Calu3 (cell line): ENCODE results near the gene LHFPL6. TPM values are rescaled to one million over a fixed set of nuclear protein-coding genes. Genes with fewer than 3 reads are reported as not detected.

Experiments used
- BruUV-seq: library from RNA; stranded (reverse); fragments of 400-500 nt; replicated peaks from 2 replicates; lab custom pipeline; 2021; lab: Mats Ljungman, UMichigan
- CTCF ChIA-PET: fragments of 300-600 bp; sonication (Branson Sonifier 250); formaldehyde crosslinking; loops from one replicate; lab custom pipeline; 2022; ENCODE audit warnings: antibody characterized with exemption; lab: Charles Lee
- DNase-seq: peaks from one replicate; pipeline ENCODE4 v3.0.0; 2022
- H3K27ac Mint-ChIP-seq: one replicate; pipeline ENCODE4 v1.8.0; 2022; ENCODE audit warnings: mixed read lengths; ENCODE audit not compliant: unreplicated experiment
- H3K27me3 Mint-ChIP-seq: one replicate; pipeline ENCODE4 v1.8.0; 2022; ENCODE audit warnings: mixed read lengths; ENCODE audit not compliant: unreplicated experiment
- H3K36me3 Mint-ChIP-seq: one replicate; pipeline ENCODE4 v1.8.0; 2022; ENCODE audit warnings: mild to moderate bottlenecking, moderate library complexity, mixed read lengths; ENCODE audit not compliant: insufficient read depth, unreplicated experiment
- H3K4me1 Mint-ChIP-seq: one replicate; pipeline ENCODE4 v1.8.0; 2022; ENCODE audit warnings: mild to moderate bottlenecking, low read depth, mixed read lengths; ENCODE audit not compliant: unreplicated experiment
- H3K4me3 Mint-ChIP-seq: one replicate; pipeline ENCODE4 v1.8.0; 2022; ENCODE audit warnings: mild to moderate bottlenecking, low read depth, moderate library complexity, mixed read lengths; ENCODE audit not compliant: unreplicated experiment
- H3K9me3 Mint-ChIP-seq: one replicate; pipeline ENCODE4 v1.8.0; 2022; ENCODE audit warnings: low read depth, mixed read lengths; ENCODE audit not compliant: unreplicated experiment
- CTCF ChIP-seq: fragments of 200-600 bp; IDR thresholded peaks from one replicate; pipeline ENCODE4 v1.8.0; 2022; ENCODE audit warnings: antibody characterized with exemption; ENCODE audit not compliant: unreplicated experiment
- intact Hi-C: fragments of 100-400 bp; cut with micrococcal nuclease; formaldehyde crosslinking; loops from one replicate; pipeline ENCODE4 v1.10.0; 2022; ENCODE audit not compliant: unreplicated experiment
- total RNA-seq: library from RNA; stranded (reverse); gene quantifications from 2 replicates; pipeline ENCODE4 v1.2.3, GENCODE V29; 2022

LHFPL6 gene
- total RNA-seq, 1 experiment from 2014 or later: not detected

DNA sequence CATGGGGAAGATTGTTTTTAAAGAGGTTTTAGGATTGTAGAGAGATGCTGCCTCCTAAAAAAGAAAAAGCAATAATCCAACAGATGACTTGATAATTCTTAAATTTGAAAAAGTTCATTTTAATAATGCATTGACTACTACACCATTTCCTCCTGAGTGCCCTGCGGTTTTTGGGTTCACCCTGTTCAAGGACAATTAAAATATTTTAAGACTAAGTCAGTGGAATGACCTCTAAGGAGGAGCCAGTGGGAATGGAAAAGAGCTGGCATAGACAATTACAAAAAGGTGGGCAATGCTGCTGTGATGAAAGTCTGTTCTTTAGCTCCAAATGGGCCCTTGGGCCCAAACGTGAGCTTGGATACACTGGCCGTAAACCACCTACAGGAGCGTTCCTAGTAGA lies 217.8 kb downstream of the LHFPL6 start:
- H3K4me3 Mint-ChIP-seq: no peak overlapping the region
- H3K27ac Mint-ChIP-seq: no peak overlapping the region
- DNase-seq: no peak
- H3K36me3 Mint-ChIP-seq: no peaks in the 10 kb centered on the region
- H3K9me3 Mint-ChIP-seq: no peaks in the 10 kb centered on the region
- no peak for TF ChIP-seq CTCF
- no TSS peak for BruUV-seq
- CTCF ChIA-PET: no interaction called here
- intact Hi-C loops: no loop called here
- H3K27me3 Mint-ChIP-seq: no peaks in the 10 kb centered on the region
- no peaks in the 10 kb centered on the region for H3K4me1 Mint-ChIP-seq

GRCh38 chr13:39381456-39381855 lies 221.5 kb downstream of the LHFPL6 start:
- no peak overlapping the region for H3K4me3 Mint-ChIP-seq
- no peak overlapping the region for H3K27ac Mint-ChIP-seq
- no peaks in the 10 kb centered on the region for H3K36me3 Mint-ChIP-seq
- no peaks in the 10 kb centered on the region for H3K27me3 Mint-ChIP-seq
- H3K9me3 Mint-ChIP-seq: no peaks in the 10 kb centered on the region
- intact Hi-C loops: no loop called here
- H3K4me1 Mint-ChIP-seq: no peaks in the 10 kb centered on the region
- CTCF ChIA-PET: no interaction called here
- TF ChIP-seq CTCF: no peak
- BruUV-seq: no TSS peak
- DNase-seq: no peak

- BruUV-seq: no TSS peak
- H3K9me3 Mint-ChIP-seq: no peaks in the 10 kb centered on the region
- intact Hi-C loops: no loop called here
- CTCF ChIA-PET: no interaction called here
- no peak for DNase-seq
- no peak for TF ChIP-seq CTCF
- H3K27ac Mint-ChIP-seq: no peak overlapping the region
- H3K36me3 Mint-ChIP-seq: no peaks in the 10 kb centered on the region
- H3K4me1 Mint-ChIP-seq: no peaks in the 10 kb centered on the region
- no peaks in the 10 kb centered on the region for H3K27me3 Mint-ChIP-seq
- H3K4me3 Mint-ChIP-seq: no peak overlapping the region
Measured at GRCh38 chr13:39379667-39380655, 223.0 kb downstream of the LHFPL6 start.

DNA sequence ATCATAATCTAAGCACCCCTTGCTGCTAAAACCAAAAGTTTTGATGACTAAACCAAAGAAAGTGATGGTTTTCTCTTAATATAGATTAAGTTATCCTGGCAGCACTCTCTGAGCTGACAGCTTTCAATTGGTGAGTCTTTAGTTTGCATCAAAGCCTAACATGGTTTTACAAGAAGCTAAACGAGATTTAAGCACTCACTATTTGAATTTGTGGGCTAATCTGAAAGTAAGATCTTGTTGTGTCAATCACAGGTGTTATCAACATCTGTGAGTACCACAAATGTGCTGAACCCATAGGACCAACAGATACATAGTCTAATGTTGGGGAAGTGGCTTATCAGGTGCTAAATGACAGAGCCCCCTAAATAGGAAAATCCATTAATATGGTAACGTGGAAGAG lies 223.9 kb downstream of the LHFPL6 start:
- TF ChIP-seq CTCF: no peak
- no peak for DNase-seq
- intact Hi-C loops: no loop called here
- Mint-ChIP-seq H3K27me3 (no peaks in the 10 kb centered on the region), H3K27ac (no peak overlapping the region), H3K9me3 (no peaks in the 10 kb centered on the region), H3K36me3 (no peaks in the 10 kb centered on the region), H3K4me1 (no peaks in the 10 kb centered on the region), H3K4me3 (no peak overlapping the region)
- CTCF ChIA-PET: no interaction called here
- BruUV-seq: no TSS peak
